ENCODE data around the gene ZDHHC22.

ZDHHC22 gene

DNA sequence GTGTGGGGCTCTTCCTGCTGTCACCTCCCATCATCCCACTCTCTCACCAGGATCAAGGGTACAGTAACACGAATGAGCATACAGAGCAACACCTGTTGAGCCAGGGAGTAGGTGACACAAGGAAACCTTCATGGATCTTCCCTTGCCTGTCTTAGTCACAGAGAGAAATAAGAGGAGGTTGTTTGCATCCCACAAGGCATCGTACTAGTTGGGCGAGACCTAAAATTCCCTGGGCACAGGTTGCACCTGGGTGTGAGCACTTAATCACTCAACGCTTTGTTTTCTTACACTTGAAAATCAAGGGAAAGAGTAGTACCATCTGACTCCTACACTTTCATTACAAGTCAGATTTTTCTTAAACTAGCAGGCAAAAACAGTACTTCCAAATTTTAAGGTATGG lies 27.0 kb downstream of the ZDHHC22 start:
- no peak overlapping the region for H3K4me3 ChIP-seq (ENCODE audit: low read depth, low read length)
- TF ChIP-seq, protein P1, sequence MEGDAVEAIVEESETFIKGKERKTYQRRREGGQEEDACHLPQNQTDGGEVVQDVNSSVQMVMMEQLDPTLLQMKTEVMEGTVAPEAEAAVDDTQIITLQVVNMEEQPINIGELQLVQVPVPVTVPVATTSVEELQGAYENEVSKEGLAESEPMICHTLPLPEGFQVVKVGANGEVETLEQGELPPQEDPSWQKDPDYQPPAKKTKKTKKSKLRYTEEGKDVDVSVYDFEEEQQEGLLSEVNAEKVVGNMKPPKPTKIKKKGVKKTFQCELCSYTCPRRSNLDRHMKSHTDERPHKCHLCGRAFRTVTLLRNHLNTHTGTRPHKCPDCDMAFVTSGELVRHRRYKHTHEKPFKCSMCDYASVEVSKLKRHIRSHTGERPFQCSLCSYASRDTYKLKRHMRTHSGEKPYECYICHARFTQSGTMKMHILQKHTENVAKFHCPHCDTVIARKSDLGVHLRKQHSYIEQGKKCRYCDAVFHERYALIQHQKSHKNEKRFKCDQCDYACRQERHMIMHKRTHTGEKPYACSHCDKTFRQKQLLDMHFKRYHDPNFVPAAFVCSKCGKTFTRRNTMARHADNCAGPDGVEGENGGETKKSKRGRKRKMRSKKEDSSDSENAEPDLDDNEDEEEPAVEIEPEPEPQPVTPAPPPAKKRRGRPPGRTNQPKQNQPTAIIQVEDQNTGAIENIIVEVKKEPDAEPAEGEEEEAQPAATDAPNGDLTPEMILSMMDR (IDR thresholded peaks at IDR 0.05; ENCODE audit: low read depth, low read length, missing control alignments): no peak
- DNase-seq (ENCODE audit: low read depth): no peak
- in situ Hi-C loops (cut with HindIII; ENCODE audit: low sequenced_read_pairs): no loop called here

DNA sequence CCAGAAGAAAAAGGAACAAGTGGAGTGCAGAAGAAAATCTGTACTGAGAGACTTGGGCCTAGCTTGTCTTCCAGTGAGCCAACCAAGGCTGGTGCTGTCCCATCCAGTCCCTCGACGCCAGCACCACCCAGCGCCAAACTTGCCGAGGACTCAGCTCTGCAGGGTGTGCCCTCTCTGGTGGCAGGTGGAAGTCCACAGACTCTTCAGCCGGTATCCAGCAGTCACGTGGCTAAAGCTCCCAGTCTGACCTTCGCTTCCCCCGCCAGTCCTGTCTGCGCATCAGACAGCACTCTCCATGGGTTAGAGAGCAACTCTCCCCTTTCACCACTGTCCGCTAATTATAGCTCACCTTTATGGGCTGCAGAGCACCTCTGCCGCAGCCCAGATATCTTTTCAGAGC lies 27.9 kb downstream of the ZDHHC22 start:
- DNase-seq (ENCODE audit: low read depth): no peak
- TF ChIP-seq, protein P1 (IDR thresholded peaks at IDR 0.05; ENCODE audit: low read depth, low read length, missing control alignments): no peak
- H3K4me3 ChIP-seq (ENCODE audit: low read depth, low read length): no peak overlapping the region
- in situ Hi-C loops (cut with HindIII; ENCODE audit: low sequenced_read_pairs): no loop called here

DNA sequence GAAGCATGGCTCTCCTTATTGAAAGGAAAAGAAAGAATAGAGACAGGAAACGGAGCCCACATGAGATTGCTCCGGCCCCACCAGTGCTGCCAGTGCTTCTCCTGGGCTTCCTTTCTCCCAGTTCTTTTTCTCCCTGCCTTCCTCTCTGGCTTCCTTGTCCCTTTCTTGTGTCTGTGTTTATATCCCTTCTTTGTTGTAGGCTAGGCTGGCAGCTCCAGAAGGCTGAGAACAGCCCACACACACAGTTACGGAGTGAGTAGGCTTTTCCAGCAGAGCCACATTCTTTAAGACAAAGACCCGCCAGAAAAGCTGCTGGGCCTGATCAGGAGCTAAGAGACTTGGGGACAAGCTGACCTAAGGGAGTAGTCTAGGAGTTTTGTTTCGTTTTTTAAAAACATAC lies 30.6 kb downstream of the ZDHHC22 start:
- no peak overlapping the region for H3K4me3 ChIP-seq (ENCODE audit: low read depth, low read length)
- no peak for DNase-seq (ENCODE audit: low read depth)
- in situ Hi-C loops (cut with HindIII; ENCODE audit: low sequenced_read_pairs): no loop called here
- TF ChIP-seq, protein P1 (IDR thresholded peaks at IDR 0.05; ENCODE audit: low read depth, low read length, missing control alignments): no peak

DNA sequence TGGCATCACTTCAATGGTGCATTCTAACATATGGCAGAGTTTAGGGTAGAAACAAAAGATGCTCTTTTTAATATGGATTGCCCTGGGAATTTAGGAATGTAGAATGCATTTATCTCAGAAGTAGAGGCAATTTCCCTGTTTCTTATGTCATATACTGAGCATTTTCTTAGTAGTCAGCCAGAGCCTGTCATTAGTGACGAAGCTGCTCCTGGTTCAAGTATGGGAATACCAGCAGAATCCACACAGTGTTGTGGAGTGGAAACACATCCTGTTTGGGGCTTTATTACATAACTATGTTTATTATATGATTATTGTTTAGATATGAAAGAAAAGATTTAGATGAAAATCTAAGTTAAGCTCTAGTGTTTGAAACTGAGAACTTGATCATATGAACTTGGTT lies 31.3 kb downstream of the ZDHHC22 start:
- no peak overlapping the region for H3K4me3 ChIP-seq (ENCODE audit: low read depth, low read length)
- TF ChIP-seq, protein P1 (IDR thresholded peaks at IDR 0.05; ENCODE audit: low read depth, low read length, missing control alignments): no peak
- no peak for DNase-seq (ENCODE audit: low read depth)
- in situ Hi-C loops (cut with HindIII; ENCODE audit: low sequenced_read_pairs): no loop called here

DNA sequence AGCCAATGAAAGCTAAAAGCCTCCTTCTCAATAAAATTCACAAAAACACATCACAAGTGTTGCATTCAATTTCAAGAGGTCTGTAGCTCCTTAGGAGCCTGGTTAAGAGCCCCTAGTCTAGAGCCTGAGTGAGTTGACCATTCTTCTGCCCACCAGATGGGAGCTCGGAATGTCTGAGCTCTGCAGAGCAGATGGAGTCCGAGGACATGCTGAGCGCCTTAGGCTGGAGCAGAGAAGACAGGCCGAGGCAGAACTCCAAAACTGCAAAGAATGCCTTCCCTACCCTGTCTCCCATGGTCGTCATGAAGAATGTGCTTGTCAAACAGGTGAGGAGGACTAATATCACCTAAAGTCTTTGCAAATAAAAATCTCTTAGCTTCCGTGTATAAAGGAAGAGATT lies 31.9 kb downstream of the ZDHHC22 start:
- in situ Hi-C loops (cut with HindIII; ENCODE audit: low sequenced_read_pairs): no loop called here
- DNase-seq (ENCODE audit: low read depth): no peak
- TF ChIP-seq, protein P1 (IDR thresholded peaks at IDR 0.05; ENCODE audit: low read depth, low read length, missing control alignments): no peak
- no peak overlapping the region for H3K4me3 ChIP-seq (ENCODE audit: low read depth, low read length)

DNA sequence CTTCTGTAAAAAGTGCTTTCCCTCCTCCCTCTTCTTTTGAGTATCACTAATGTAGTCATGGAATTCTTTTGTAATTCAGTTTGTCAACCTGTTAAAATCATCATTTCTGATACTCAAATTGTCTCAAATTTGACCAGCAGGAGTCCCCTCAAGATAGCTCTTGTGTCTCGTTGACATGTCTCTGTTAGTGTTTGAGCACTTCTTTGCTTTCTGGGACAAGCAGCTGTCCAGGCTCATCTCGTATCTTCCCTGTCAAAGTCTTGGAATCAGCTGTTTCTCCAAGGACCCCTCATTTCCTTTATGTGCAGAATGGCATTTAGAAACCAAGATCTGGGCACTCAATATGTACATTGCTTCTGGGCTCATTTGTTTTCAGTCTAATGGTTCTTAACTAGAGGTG lies 32.8 kb downstream of the ZDHHC22 start:
- DNase-seq (ENCODE audit: low read depth): no peak
- in situ Hi-C loops (cut with HindIII; ENCODE audit: low sequenced_read_pairs): no loop called here
- H3K4me3 ChIP-seq (ENCODE audit: low read depth, low read length): no peak overlapping the region
- TF ChIP-seq, protein P1 (IDR thresholded peaks at IDR 0.05; ENCODE audit: low read depth, low read length, missing control alignments): no peak

DNA sequence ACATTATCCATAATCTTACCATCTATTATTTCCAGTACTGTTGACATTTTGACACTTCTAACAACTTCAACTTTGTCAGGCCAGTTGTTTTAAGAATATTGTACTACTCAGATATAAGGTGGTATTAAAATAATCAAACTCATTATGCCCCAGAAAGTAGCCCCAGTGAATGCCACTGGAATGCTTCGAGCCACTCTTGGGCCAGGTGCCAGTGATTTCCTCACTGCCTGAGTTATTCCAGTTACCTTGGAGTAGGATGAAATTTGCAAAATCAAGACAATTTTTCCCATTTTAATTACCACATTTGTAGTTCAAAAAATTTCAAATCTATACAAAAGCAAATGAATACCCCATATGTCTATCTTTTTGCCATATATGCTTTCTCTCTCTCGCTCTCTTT lies 34.4 kb downstream of the ZDHHC22 start:
- TF ChIP-seq, protein P1 (IDR thresholded peaks at IDR 0.05; ENCODE audit: low read depth, low read length, missing control alignments): no peak
- DNase-seq (ENCODE audit: low read depth): no peak
- in situ Hi-C loops (cut with HindIII; ENCODE audit: low sequenced_read_pairs): no loop called here
- no peak overlapping the region for H3K4me3 ChIP-seq (ENCODE audit: low read depth, low read length)
